Retina (tissue), 1 donor: ENCODE measurements around the gene ABCF2.

ENCODE experiments used
- DNase-seq: peaks from one replicate; pipeline ENCODE4 v3.0.0-alpha.2; 2016

Gene ABCF2

GRCh38 chr7:151252561-151252835 lies 25.5 kb upstream of the ABCF2 start:
- DNase-seq = no peak

- peak; percentile 90 for DNase-seq
These were observed 24.9 kb upstream of the ABCF2 start for GRCh38 chr7:151251689-151252560.

- DNase-seq = no peak
These were observed 24.3 kb upstream of the ABCF2 start for GRCh38 chr7:151251328-151251688.

- peak; percentile 28 for DNase-seq
These were observed 23.5 kb upstream of the ABCF2 start for GRCh38 chr7:151250181-151251132.

- DNase-seq = peak; percentile 49
These were observed 22.7 kb upstream of the ABCF2 start for GRCh38 chr7:151249732-151250072.

GRCh38 chr7:151249034-151249731 lies 22.2 kb upstream of the ABCF2 start:
- peak; percentile 75 for DNase-seq

- peak; percentile 82 for DNase-seq
These were observed 21.5 kb upstream of the ABCF2 start, which contains the start of gene SMARCD3 for GRCh38 chr7:151248346-151249033. TSS of gene SMARCD3 (minus strand) at chr7:151248694. CDS start at chr7:151248562, 132 bp downstream.

- DNase-seq = peak; percentile 54
These were observed 20.8 kb upstream of the ABCF2 start for GRCh38 chr7:151247611-151248345.

- peak; percentile 32 for DNase-seq
These were observed 20.0 kb upstream of the ABCF2 start for GRCh38 chr7:151246851-151247580.

- DNase-seq = no peak
These were observed 19.3 kb upstream of the ABCF2 start for GRCh38 chr7:151246102-151246850.

- peak; percentile 67 for DNase-seq
These were observed 18.5 kb upstream of the ABCF2 start for GRCh38 chr7:151245360-151246101.

GRCh38 chr7:151244841-151245346 lies 17.9 kb upstream of the ABCF2 start:
- peak; percentile 45 for DNase-seq

- DNase-seq = peak; percentile 76
These were observed 17.3 kb upstream of the ABCF2 start for GRCh38 chr7:151244196-151244840.

- DNase-seq = peak; percentile 27
These were observed 16.6 kb upstream of the ABCF2 start for GRCh38 chr7:151243408-151244195.

GRCh38 chr7:151243045-151243349 lies 16.0 kb upstream of the ABCF2 start:
- no peak for DNase-seq

GRCh38 chr7:151242159-151243044 lies 15.4 kb upstream of the ABCF2 start:
- no peak for DNase-seq

GRCh38 chr7:151241755-151242096 lies 14.7 kb upstream of the ABCF2 start:
- no peak for DNase-seq
